Endothelial cell of umbilical vein (primary cell): ENCODE measurements around the gene CTSG. TPM values are rescaled to one million over a fixed set of nuclear protein-coding genes. Genes with fewer than 3 reads are reported as not detected.

Experiments used
- BruUV-seq: library from RNA; stranded (reverse); fragments of 400-500 nt; replicated peaks from 2 replicates; lab custom pipeline; 2021; lab: Mats Ljungman, UMichigan
- CTCF ChIA-PET: fragments of 300-600, 350-600 bp; sonication (Branson Sonifier 250); formaldehyde crosslinking; loops from one replicate; lab custom pipeline; 2021; ENCODE audit warnings: antibody characterized with exemption, inconsistent platforms; lab: Charles Lee
- POLR2A ChIA-PET: fragments of 300-600, 350-600 bp; sonication (Branson Sonifier 250); formaldehyde crosslinking; loops from one replicate; lab custom pipeline; 2021; ENCODE audit warnings: antibody characterized with exemption, inconsistent platforms; lab: Charles Lee
- DNase-seq: peaks from one replicate; pipeline ENCODE4 v3.0.0-alpha.2; 2011; ENCODE audit warnings: low read depth, low spot score
- FAIRE-seq: peaks from 2 replicates; lab custom pipeline; 2011; peaks lifted over from hg19 to GRCh38; lab: Jason Lieb, UNC
- H2AFZ ChIP-seq: 2 replicates; pipeline ENCODE4 v1.6.0; 2012; ENCODE audit warnings: low read depth, low read length, control low read depth, inconsistent platforms
- H3K27ac ChIP-seq: 2 replicates; pipeline ENCODE4 v1.5.1; 2011; ENCODE audit warnings: low read depth, mild to moderate bottlenecking, control low read depth, low read length, moderate library complexity; ENCODE audit not compliant: insufficient read depth
- H3K27me3 ChIP-seq, 2 experiments: 2 replicates each; pipeline versions ENCODE4 v1.6.0 to v1.6.1; 2011; ENCODE audit warnings: low read length in 2 of 2, mixed read lengths in 1 of 2; ENCODE audit not compliant: control insufficient read depth in 2 of 2, insufficient read depth in 2 of 2
- H3K36me3 ChIP-seq, 2 experiments: 2 replicates in 1 of 2; 3 replicates in 1 of 2; pipeline ENCODE4 v1.5.1; 2011; ENCODE audit warnings: low read length in 2 of 2, mild to moderate bottlenecking in 1 of 2, moderate library complexity in 1 of 2; ENCODE audit not compliant: control insufficient read depth in 2 of 2, insufficient read depth in 2 of 2; ENCODE audit errors: extremely low read depth in 1 of 2
- H3K4me1 ChIP-seq: 3 replicates; pipeline ENCODE4 v1.5.1; 2011; ENCODE audit warnings: mild to moderate bottlenecking, low read length; ENCODE audit not compliant: control insufficient read depth, insufficient read depth; ENCODE audit errors: extremely low read depth
- H3K4me2 ChIP-seq: 2 replicates; pipeline ENCODE4 v1.6.1; 2011; ENCODE audit warnings: low read length, control low read depth, mixed read lengths; ENCODE audit not compliant: insufficient read depth
- H3K4me3 ChIP-seq, 3 experiments: fragments of 200-600 bp in 1 of 3; sonication (generic), shearing (Covaris generic) in 1 of 3; replicated peaks in 1 of 3; 2 replicates each; pipeline ENCODE4 v1.5.1; 2011 to 2016; ENCODE audit warnings: control low read depth in 3 of 3, low read length in 3 of 3, mild to moderate bottlenecking in 2 of 3, inconsistent platforms in 1 of 3, low read depth in 1 of 3, moderate library complexity in 1 of 3; ENCODE audit not compliant: insufficient read depth in 1 of 3
- H3K79me2 ChIP-seq: 2 replicates; pipeline ENCODE4 v1.6.0; 2012; ENCODE audit warnings: low read length, inconsistent platforms; ENCODE audit not compliant: control insufficient read depth, insufficient read depth
- H3K9ac ChIP-seq: replicated peaks from 2 replicates; pipeline ENCODE3; 2011; ENCODE audit warnings: low read length, control low read depth; ENCODE audit not compliant: insufficient read depth; ENCODE audit errors: extremely low read depth
- H3K9me1 ChIP-seq: replicated peaks from 3 replicates; pipeline ENCODE4 v1.6.0; 2011; ENCODE audit warnings: mild to moderate bottlenecking, low read length; ENCODE audit not compliant: control insufficient read depth, insufficient read depth; ENCODE audit errors: extremely low read depth
- H3K9me3 ChIP-seq: replicated peaks from 2 replicates; pipeline ENCODE4 v1.5.1; 2012; ENCODE audit warnings: low read length, inconsistent platforms; ENCODE audit not compliant: control insufficient read depth, insufficient read depth
- H4K20me1 ChIP-seq: replicated peaks from 2 replicates; pipeline ENCODE3; 2011; ENCODE audit warnings: mild to moderate bottlenecking, low read length; ENCODE audit not compliant: control insufficient read depth, insufficient read depth; ENCODE audit errors: extremely low read depth
- CTCF ChIP-seq, 2 donors: IDR thresholded peaks; 1 replicate in 1 of 2; 2 replicates in 1 of 2; pipeline ENCODE4 v1.5.1; 2011; ENCODE audit warnings: low read length in 2 of 2, mild to moderate bottlenecking in 2 of 2, moderate library complexity in 2 of 2, control low read depth in 1 of 2, inconsistent platforms in 1 of 2, low read depth in 1 of 2; ENCODE audit not compliant: insufficient read depth in 1 of 2; ENCODE audit errors: extremely low read depth in 1 of 2
- EZH2 ChIP-seq: IDR thresholded peaks from 2 replicates; pipeline ENCODE4 v1.6.1; 2012; ENCODE audit warnings: borderline replicate concordance, low read depth, mild to moderate bottlenecking, moderate library complexity, low read length, inconsistent platforms; ENCODE audit not compliant: severe bottlenecking
- FOS ChIP-seq: IDR thresholded peaks from 2 replicates; pipeline ENCODE4 v1.6.1; 2011; ENCODE audit warnings: mild to moderate bottlenecking, low read length, moderate library complexity, borderline replicate concordance; ENCODE audit not compliant: insufficient read depth
- GATA2 ChIP-seq: IDR thresholded peaks from 2 replicates; pipeline ENCODE4 v1.7.0; 2011; ENCODE audit warnings: low read depth, mild to moderate bottlenecking, moderate library complexity, mixed read lengths, low read length; ENCODE audit not compliant: insufficient read length, insufficient read depth
- JUN ChIP-seq: IDR thresholded peaks from 2 replicates; pipeline ENCODE4 v1.6.1; 2011; ENCODE audit warnings: borderline replicate concordance, low read depth; ENCODE audit not compliant: insufficient read length, insufficient read depth
- MAX ChIP-seq: IDR thresholded peaks from 2 replicates; pipeline ENCODE4 v1.6.1; 2011; ENCODE audit not compliant: insufficient read depth, insufficient read length
- MYC ChIP-seq: IDR thresholded peaks from one replicate; pipeline ENCODE4 v1.6.1; 2011; ENCODE audit warnings: mild to moderate bottlenecking, low read depth, low read length
- POLR2A ChIP-seq: IDR thresholded peaks from 2 replicates; pipeline ENCODE4 v1.6.1; 2012; ENCODE audit warnings: low read depth, mild to moderate bottlenecking, control low read depth, low read length
- POLR2AphosphoS5 ChIP-seq: IDR thresholded peaks from 2 replicates; pipeline ENCODE4 v1.6.1; 2012; ENCODE audit warnings: low read depth, mild to moderate bottlenecking, control low read depth, low read length, moderate library complexity; ENCODE audit not compliant: insufficient read depth
- dilution Hi-C: fragments of 300-500 bp; cut with MboI; formaldehyde crosslinking; loops from one replicate; pipeline ENCODE4 v1.15.0; 2019; ENCODE audit warnings: low sequenced_read_pairs; ENCODE audit not compliant: extremely low pct_ligation_motif_present
- intact Hi-C: fragments of 100-400 bp; cut with micrococcal nuclease; formaldehyde crosslinking; loops from one replicate; pipeline ENCODE4 v1.10.0; 2022
- polyA plus RNA-seq, 4 experiments: library from polyadenylated mRNA; depleted of rRNA in 3 of 4; stranded (reverse) in 3 of 4; unstranded in 1 of 4; fragments of >200 nt; gene quantifications; 2 replicates each; pipeline versions ENCODE4 v1.2.1 to v1.2.3, GENCODE V29; 2011 to 2012; ENCODE audit warnings: missing spikeins in 1 of 4
- total RNA-seq: library from RNA; stranded (reverse); gene quantifications from 2 replicates; pipeline ENCODE4 v1.2.3, GENCODE V29; 2021

CTSG gene
- total and polyA plus RNA-seq, 2 donors (not counting 3 experiments of a cell fraction or from before 2014, with no cell fraction given) = not detected

DNA sequence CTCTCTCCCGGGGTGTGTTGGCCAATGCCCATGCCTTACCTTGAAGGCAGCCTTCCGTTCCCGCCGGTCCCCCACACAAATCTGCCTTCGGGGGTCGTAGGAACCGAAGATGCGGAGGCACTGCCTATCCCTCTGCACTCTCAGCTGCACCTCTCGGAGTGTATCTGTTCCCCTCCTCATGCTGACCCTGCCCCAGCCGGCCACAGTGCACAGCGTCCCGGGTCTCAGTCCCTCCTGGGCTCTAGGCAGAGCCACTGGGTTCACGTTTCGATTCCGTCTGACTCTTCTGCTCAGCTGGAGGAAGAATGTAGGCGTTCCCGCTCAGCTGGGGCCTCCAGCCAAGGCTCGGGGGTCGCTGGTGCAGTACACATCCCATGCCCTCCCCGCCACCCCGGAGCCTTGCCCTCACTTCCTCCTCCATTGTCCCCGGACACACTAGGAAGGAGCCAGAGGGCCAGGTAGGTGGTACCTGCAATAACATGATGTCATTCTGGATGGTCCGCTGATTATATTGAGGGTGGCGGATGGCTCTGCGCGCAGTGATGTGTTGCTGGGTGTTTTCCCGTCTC, 1.8 kb downstream of the CTSG start:
- Histone ChIP-seq H3K9me3 (no peaks in the 10 kb centered on the region), H3K27ac (no peak overlapping the region), H3K4me2 (no peak overlapping the region), H2AFZ (no peak overlapping the region), H4K20me1 (no peaks in the 10 kb centered on the region), H3K9ac (no peak overlapping the region), H3K9me1 (no peaks in the 10 kb centered on the region), H3K27me3 (peaks cover 0 to 2% of the 10 kb centered on the region in 2 experiments), H3K4me1 (no peaks in the 10 kb centered on the region), H3K4me3 (no peak overlapping the region), H3K79me2 (no peaks in the 10 kb centered on the region), H3K36me3 (no peaks in the 10 kb centered on the region)
- FAIRE-seq = no peak
- intact Hi-C loops (no loop called here), dilution Hi-C loops (no loop called here)
- ChIA-PET POLR2A (no interaction called here), CTCF (interaction anchor here (1.5 kb wide), 1 partner anchor 8 kb away, joined by 3 read pairs; no protein-coding TSS in a partner anchor)
- BruUV-seq = no TSS peak
- TF ChIP-seq EZH2 (no peak), MYC (no peak), CTCF (IDR thresholded peaks at IDR 0.05; ENCODE audit: extremely low read depth in 1 of 2, insufficient read depth in 1 of 2, low read depth in 1 of 2, low read length in 2 of 2) (no peak), FOS (no peak), GATA2 (no peak), MAX (no peak), JUN (no peak), POLR2AphosphoS5 (no peak), POLR2A (no peak)
- no peak for DNase-seq
